OCI-LY1 (cell line): ENCODE data around the gene NCS1.

ENCODE experiments used
- EZH2 ChIP-seq: fragments of 200-600 bp; sonication (generic), shearing (Covaris generic); IDR thresholded peaks from 2 replicates; pipeline ENCODE4 v1.8.0; 2017; ENCODE audit warnings: borderline replicate concordance, mixed run types, mild to moderate bottlenecking, antibody characterized with exemption, low read length, moderate library complexity, mixed read lengths
- TF ChIP-seq, protein P1 (sequence below): fragments of 200-600 bp; sonication (generic), shearing (Covaris generic); IDR thresholded peaks from 2 replicates; pipeline ENCODE4 v1.5.1; 2017; ENCODE audit warnings: mild to moderate bottlenecking, antibody characterized with exemption, low read length, moderate library complexity, mixed read lengths

DNA sequence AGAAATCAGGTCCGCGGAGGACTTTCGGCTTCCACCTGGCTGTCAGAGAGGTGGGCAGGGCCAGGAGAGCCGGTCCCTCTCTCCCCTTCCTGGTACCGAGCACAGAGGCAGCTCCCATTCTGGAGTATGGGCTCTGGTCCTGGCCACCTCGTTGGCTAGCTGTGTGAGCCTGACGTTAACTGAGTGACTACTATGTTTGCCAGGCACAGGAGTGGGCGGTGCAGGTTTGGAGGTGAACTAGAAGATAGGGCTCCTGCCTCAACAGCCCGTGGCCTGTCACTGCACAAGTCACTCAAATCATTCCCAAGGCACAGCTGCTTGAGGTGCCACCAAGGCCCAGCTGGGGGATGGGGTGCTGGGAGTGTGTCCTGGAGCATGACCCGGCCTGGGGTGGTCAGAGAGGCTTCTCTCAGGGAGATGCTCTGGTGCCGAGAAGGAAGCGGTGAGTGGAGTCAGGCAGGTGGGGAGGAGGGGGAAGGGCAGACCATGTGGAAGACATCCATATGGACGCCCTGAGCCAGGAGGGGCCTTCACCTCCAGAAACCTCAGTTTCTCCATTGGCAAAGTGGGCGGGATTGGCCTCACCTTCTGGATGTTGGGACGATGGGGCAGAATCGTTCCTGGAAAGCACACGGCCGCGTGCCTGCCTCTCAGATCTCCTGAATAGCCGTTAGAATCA is 39.5 kb downstream of the NCS1 start:
- no peak for TF ChIP-seq EZH2
- TF ChIP-seq, protein P1, sequence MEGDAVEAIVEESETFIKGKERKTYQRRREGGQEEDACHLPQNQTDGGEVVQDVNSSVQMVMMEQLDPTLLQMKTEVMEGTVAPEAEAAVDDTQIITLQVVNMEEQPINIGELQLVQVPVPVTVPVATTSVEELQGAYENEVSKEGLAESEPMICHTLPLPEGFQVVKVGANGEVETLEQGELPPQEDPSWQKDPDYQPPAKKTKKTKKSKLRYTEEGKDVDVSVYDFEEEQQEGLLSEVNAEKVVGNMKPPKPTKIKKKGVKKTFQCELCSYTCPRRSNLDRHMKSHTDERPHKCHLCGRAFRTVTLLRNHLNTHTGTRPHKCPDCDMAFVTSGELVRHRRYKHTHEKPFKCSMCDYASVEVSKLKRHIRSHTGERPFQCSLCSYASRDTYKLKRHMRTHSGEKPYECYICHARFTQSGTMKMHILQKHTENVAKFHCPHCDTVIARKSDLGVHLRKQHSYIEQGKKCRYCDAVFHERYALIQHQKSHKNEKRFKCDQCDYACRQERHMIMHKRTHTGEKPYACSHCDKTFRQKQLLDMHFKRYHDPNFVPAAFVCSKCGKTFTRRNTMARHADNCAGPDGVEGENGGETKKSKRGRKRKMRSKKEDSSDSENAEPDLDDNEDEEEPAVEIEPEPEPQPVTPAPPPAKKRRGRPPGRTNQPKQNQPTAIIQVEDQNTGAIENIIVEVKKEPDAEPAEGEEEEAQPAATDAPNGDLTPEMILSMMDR, result no peak
